ENCODE data around the gene STK11. TPM values are rescaled to one million over a fixed set of nuclear protein-coding genes. Genes with fewer than 3 reads are reported as not detected.
"Not testable (repeated sequence)": the region's sequence is repeated elsewhere in the genome, so short reads cannot be mapped to it uniquely, and the experiment has no call there.

STK11 gene
- total RNA-seq, 1 donor from 2014 or later = 57.2 TPM

DNA sequence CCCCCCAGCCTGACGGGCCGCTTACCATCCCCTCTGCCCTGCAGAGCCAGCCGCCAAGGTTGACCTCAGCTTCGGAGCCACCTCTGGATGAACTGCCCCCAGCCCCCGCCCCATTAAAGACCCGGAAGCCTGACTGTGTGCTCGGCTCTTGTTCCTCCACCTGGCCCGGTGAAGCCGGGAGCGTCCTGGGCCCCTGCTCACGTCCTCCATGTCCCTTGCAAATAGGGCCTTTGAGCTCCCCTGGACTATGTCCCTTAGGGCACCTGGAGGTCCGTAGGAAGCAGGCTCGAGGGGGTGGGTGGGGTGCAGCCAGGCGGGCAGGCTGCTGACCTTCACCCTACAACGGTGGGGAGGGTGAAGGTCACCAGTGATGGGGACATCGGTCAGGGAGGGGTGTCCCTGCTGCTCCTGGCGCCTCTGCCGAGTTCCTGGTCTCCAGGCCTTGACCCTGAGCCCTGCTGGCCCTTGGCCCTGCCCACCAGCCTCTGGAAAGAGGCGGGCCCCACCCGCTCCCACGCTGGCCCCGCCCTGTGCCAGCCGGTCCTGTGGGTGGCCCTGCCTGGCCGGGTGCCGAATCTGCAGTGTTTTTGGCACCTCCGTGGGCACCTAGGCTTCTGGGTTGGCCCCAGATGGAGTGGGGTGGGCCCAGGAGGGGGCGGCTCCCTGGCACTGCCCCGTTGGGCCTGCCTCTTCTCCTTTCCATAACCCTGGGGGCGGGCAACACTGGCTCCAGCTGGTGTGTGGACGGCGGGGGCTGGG is 39.3 kb downstream of the STK11 start:
- intact Hi-C loops (cut with DNase I) = loop anchor here (2.0 kb wide), 1 partner anchor 22 kb away; no protein-coding TSS in a partner anchor
- DNase-seq (ENCODE audit: low spot score) (peak; percentile 83), ATAC-seq (peak; percentile 1)

DNA sequence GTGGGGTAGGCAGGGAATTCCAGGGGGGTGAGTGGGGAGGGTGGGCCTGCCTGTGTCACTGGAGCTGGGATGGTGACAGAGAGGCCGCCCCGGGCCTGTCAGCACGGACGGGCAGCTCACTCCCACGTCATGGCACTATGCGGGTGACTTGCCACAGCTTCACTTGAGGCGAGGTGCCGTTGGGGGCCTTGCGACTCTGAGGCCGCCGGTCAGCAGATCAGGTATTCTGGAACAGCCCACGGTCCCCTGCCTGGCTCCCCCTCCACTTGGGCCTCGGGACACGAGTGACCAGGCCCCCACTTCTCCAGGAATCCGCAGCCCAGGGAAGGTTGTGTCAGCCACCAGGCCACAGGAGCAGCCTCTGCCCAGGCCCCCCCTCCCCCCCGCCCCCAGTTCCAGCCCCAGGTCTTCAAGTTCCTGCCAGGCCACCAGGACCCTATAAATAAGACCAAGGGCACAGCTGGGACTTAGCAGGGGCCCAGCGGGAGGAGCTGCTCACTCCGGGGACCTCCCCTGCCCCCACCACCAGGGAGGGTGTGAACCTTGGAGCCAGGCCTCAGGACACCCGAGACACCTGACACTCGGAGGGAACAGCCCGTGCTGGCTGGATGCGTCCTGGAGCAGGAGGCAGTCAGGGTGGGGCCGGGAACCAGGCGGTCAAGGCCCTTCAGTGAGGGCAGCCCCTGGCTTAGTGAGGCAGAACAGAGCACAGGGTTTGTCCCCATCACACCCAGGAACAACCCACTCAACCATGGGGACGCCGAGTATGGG is 40.1 kb downstream of the STK11 start:
- DNase-seq (ENCODE audit: low spot score) (no peak), ATAC-seq (peak; percentile 4)
- intact Hi-C loops (cut with DNase I) = loop anchor here (2.0 kb wide), 1 partner anchor 21 kb away; no protein-coding TSS in a partner anchor

DNA sequence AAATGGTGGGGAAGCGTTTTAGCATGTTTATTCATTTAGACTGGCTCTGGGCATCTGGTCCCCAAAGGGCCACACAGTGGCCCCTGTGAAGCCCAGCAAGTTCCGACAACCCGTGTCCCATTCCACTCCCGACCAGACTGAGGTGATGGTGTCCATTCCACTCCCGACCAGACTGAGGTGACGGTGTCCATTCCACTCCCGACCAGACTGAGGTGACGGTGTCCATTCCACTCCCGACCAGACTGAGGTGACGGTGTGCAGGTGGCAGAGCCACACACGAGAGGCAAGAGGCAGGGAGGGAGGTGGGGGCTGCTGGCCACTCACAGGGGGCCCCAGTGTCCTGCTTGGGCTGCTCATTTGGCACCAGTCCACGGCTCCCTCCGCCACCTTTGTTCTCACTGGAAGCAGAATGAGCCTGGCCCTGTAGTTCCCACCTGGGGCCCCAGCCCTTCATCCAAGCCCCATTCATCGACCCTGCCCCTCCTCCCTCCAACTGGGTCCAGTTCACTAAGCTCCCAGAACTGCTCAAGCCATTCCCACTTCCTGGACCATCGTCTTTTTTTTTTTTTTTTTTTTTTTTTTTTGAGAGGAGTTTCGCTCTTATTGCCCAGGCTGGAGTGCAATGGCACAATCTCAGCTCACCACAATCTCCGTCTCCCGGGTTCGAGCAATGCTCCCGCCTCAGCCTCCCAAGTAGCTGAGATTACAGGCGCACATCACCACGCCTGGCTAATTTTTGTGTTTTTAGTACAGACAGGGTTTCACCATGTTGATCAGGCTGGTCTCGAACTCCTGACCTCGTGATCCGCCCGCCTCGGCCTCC is 40.9 kb downstream of the STK11 start:
- intact Hi-C loops (cut with DNase I); ATAC-seq; DNase-seq (ENCODE audit: low spot score): not testable (repeated sequence)

DNA sequence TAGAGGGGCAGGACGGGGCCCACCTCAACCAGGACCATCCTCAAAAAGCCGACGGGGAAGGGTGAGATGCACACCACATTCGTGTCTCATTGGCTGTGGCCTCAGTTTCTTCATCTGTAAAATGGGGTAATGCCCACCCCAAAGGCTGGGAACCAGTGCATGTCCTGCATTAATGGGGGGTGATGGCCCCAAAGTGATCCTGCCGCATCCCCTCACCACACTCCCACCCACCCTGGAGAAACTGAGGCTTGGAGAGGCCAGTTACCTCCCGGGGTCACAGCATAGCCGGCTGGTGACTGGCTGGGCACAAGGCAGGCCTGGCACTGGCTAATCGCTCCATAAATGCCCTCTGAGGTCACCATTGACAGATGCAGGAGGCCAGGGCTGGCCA is 42.2 kb downstream of the STK11 start:
- no peak for DNase-seq (ENCODE audit: low spot score)
- intact Hi-C loops (cut with DNase I) = no loop called here

DNA sequence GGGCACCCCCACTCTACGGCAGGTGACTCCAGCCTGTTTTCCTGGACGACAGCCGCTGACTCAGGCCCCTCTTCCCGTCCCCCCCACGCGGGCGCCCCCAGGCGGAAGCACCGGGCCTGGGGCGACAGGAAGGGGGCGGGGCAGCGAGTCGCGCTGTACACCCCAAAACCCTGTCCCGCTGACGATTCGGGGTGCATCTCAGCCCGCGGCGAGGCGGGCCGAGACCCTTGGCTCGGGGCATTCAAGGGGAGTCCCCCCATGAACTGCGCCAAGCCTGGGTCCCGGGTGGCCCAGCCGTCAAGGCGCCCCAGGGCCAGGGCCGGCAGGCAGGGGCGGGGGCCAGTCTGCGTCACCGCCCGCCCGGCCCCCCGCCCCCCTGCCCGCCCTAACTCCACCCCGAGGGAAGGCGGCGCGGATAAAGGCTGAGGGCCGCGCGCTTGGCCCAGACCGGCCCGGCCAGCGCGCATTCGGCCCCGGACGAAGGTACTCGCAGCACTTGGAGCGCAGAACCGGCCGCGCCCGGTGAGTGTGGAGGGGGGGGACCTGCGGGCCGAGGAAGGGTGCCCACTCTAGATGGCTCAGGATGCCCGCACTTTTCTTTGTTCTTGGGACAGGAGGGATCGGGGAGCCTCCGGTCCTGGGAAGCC is 42.7 kb downstream of the STK11 start, which contains the start of gene MIDN:
MIDN (plus strand) TSS at position 445 of the 647 bp plus-strand sequence. CDS start 1,714 bp downstream, outside the sequence.
- ATAC-seq (peak; percentile 19), DNase-seq (ENCODE audit: low spot score) (peak; percentile 92)
- intact Hi-C loops (cut with DNase I) = no loop called here

More for the DNA sequence above, 42.2 kb downstream of the STK11 start:
- ATAC-seq = no peak

DNA sequence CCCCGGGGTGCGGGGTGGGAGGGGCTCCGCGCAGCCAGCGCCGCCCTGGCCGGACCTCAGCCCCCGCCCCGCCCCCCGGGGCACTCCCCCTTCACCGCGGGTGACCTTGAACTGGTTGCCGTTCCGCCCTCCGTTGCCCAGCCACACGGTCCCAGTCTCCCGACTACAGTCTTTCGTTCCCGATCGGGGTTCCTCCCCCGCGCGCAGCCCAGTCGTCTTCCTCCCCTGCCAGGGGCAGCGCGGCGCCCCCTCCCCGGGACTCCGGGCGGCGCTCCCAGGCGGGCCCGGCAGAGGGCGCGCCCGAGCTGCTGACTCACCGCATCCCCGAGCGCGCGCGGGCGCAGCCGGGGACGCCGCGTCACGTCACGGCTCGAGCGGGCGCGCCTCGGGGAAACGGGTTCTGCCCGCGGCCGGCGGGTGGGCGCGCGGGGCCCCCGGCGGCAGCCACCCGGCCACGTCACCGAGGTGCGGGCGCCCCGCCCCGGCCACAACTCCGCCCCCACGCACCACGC is 43.3 kb downstream of the STK11 start:
- peak; percentile 9 for ATAC-seq
- intact Hi-C loops (cut with DNase I) = no loop called here
- DNase-seq (ENCODE audit: low spot score) = peak; percentile 92

DNA sequence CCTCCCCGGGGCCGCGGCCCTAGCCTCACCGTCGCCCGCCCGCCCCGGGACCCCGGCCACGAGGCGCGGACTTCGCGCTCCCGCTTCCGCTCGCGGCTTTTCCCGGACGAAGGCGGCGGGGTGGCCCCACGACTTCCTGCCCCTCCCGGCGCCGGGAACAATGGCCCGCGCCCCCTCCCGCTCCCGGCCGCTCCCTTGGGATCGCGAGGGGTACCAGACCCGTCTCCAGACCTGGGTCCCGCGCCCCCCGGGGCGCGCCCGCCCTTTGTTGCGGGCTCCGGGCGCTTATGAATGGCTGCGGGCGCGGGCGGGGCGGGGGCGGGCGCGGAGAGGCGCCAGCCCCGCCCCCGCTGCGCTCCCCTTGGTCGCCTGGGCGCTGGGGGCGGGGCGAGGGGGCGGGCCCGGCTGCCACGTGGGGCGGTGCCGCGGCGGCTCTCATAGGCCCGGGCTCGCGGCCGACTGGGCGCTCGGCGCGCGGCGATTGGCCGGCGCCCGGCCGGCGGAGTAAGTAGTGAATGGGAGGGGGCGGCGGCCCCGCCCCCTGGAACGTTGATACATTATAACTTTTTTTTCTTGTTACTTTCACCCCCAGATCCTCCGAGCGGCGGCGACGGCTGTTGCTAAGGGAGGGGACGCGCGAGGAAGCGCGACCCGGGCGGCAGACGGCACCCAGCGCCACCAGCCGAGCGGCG is 43.9 kb downstream of the STK11 start:
- intact Hi-C loops (cut with DNase I) = no loop called here
- peak; percentile 96 for DNase-seq (ENCODE audit: low spot score)
- peak; percentile 16 for ATAC-seq

DNA sequence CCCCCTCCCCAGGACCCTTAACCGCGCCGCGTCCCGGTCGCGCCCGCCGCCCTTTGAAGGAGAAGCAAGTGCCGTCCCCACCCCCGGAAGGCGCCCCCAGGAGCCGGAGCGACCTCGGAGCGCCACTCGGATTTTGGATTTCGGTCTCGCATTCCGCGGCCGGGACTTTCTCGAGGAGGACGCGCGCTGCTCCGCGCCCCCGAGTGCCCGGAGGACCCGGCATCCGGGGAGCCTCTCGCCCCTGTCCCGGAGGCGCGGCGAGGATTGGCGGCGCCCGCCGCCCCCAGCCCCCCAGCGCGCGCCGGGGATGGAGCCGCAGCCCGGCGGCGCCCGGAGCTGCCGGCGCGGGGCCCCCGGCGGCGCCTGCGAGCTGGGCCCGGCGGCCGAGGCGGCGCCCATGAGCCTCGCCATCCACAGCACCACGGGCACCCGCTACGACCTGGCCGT is 44.4 kb downstream of the STK11 start:
- ATAC-seq = no peak
- intact Hi-C loops (cut with DNase I) = no loop called here
- no peak for DNase-seq (ENCODE audit: low spot score)

DNA sequence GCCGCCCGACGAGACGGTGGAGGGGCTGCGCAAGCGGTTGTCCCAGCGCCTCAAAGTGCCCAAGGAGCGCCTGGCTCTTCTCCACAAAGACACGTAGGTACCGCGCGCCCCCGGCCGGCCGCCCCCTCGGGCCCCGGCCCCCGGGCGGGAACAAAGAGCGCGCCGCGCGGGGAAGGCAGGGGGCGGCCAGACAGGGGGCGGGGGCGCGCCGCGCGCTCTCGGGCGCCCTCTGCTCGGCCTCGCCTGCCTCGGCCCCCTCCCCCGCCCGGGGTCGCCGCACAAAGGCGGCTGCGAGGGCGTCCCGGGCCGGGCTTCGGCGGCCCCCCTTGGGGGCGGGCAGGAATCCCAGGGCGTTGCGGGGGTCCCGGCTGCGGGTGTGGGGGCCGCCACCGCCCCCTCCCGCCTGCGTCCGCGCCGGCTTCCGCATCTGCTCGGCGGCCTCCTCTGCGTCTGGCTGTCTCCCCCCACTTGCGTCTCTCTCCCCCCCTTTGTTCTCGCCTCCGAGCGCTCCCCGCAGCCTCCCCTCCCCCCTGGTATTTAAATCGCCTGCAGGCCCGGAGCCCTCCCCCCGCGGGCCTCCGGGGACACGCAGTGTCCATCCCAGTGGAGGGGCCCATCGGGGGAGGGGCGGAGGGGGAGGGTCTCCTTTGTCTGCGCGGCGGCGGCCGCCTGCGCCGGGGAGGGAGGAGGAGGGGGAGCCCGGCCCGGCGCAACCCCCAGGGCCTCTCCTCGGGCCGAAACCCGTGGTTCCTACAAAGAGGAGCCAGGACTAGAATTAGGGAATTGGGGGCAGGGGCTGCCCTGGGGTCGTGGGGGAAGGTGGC is 45.1 kb downstream of the STK11 start:
- ATAC-seq (no peak), DNase-seq (ENCODE audit: low spot score) (peak; percentile 79)
- intact Hi-C loops (cut with DNase I) = no loop called here

DNA sequence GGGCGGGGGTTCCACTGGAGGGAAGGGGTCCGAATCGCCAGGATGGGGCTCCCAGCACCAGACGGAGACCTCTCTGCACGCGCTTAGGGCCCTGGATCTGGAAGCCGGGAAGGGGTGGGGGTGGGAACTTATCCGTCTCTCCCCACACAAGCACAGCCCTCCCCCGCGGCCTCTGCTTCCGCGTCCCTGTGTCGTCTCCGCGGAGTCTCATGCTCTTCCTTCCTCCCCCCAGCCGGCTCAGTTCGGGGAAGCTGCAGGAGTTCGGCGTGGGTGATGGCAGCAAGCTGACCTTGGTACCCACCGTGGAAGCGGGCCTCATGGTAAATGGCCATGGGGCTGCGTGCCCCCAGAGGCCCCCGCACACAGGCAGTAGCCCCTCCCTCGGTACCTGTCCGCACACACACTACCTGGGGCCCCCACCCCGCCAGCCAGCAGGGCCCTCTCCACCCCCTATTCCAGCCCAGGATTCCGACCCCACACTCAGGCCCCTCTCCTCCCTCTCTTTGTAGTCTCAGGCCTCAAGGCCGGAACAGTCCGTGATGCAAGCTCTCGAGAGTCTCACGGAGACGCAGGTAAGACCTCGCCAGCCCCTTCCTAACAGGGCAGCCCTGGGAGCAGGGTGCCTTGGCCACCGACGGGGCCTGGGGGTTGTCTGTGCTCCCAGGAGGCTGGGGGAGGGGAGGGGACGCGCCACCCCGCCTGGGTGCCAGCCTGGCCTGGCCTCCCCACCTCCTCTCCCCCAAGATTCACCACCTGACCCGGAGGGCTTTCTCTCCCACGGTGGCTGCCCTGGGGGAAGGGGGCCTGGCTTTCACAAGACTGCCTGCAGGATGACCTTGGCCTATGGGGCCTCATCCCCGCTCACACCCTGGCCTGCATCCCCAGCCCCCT is 46.0 kb downstream of the STK11 start:
- peak; percentile 88 for DNase-seq (ENCODE audit: low spot score)
- intact Hi-C loops (cut with DNase I) = no loop called here
- ATAC-seq = peak; percentile 4

DNA sequence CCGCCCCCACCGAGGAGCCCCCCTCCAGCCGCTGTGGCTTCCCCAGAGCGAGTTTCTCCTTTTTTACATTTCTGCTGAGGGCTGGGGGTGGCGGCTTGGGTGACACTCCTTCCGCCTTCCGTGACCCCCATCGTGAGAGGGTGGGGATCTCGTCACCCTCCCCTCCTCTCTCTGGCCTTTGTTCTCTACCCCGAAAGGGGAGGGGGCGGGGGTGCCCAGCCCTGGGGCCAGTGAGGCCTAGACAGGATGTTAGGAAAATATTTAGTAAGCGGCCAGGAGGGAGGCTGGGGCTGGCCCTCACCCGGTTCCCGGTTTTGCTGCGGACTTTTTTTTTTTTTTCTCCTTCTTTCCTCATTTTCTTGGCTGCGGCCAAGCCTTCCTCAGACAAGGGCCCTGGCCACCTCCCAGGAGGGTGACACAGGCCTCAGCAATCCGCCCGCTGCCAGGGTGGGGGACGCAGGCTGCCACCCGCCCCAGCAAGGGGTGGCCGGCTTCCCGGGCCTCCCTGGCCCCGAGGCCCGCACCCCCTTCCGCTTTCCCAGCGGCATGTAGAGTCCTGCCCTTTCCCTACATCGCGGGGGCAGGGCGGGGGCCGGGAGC is 46.7 kb downstream of the STK11 start:
- peak; percentile 92 for DNase-seq (ENCODE audit: low spot score)
- peak; percentile 66 for ATAC-seq

DNA sequence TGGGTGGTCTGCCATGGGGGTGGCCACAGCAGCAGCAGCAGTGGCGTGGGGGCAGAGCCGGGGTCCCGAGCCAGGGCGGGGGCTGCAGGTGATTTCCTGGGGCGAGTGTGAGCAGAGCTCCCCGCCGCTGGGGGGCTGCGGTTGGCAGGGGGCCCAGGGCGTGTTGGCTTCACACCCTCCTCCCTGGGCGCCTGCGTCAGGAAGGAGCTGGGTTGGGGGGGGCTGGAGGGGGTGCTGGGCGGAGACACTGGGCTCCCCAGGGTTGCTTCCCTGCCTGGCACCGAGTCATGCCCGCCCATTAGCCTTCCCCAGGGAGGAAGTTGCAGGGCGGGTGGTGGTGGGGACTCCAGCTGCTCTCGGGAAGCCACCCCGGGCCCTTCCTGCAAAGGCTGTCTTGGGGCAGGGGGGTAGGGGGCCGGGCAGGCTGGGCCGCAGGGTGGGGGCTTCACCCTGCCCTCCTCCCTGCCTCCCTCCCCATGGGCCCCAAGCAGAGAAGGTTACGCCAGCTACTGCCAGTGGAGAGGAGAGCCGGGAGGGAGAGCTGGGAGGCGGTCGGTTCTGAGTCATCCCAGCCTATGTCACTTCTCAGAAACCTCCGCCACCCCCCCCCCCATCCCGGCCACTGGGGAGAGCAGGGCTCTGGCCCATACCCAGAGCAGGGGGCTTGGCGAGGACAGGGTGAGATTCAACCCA is 47.4 kb downstream of the STK11 start:
- ATAC-seq (peak; percentile 66), DNase-seq (ENCODE audit: low spot score) (peak; percentile 93)
- intact Hi-C loops (cut with DNase I) = no loop called here

More for the DNA sequence above, 46.7 kb downstream of the STK11 start:
- intact Hi-C loops (cut with DNase I) = no loop called here

DNA sequence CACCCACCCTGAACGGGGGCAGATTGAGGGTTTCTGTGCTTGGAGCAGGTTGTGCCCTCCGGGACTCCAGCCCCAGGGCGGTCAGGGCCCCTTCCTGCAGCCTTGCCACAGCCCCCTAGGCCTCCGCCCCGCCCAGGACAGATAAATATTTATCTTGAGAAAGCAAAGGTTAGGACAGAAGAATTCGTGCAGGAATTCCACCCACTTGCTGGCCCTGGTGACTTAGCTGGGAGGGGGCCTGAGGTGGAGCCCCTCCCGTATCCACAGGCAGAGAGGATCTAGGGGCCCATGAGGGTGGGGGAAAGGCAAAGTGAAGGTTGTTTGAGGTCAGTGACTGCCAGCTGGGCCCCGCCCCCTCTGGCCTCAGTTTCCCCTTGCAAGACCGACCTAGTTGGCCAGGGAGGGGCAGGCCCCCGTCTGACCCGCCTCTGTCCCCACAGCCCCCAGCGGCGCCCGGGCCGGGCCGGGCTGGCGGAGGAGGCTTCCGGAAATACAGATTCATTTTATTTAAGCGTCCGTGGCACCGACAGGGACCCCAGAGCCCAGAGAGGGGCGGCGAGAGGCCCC is 48.0 kb downstream of the STK11 start:
- intact Hi-C loops (cut with DNase I) = no loop called here
- peak; percentile 4 for ATAC-seq
- no peak for DNase-seq (ENCODE audit: low spot score)

DNA sequence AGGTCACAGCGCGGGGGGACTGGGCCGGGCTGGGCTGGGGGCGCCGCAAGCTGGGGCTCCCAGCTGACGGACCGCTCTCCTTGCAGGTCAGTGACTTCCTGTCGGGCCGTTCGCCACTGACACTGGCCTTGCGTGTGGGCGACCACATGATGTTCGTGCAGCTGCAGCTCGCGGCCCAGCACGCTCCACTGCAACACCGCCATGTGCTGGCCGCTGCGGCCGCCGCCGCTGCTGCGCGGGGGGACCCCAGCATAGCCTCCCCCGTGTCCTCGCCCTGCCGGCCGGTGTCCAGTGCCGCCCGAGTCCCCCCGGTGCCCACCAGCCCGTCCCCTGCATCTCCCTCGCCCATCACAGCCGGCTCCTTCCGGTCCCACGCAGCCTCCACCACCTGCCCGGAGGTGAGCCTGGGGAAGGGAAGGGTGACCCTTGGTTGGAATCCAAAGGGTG is 48.5 kb downstream of the STK11 start:
- DNase-seq (ENCODE audit: low spot score) (peak; percentile 80), ATAC-seq (peak; percentile 0)
- intact Hi-C loops (cut with DNase I) = no loop called here
